K562 (cell line): ENCODE results near the gene CLCN6. TPM values are rescaled to one million over a fixed set of nuclear protein-coding genes. Genes with fewer than 3 reads are reported as not detected.

ENCODE experiments used
- CEBPB ChIP-seq: fragments of 450-650 bp; IDR thresholded peaks from 2 replicates; pipeline ENCODE4 v1.6.1; 2016; ENCODE audit warnings: missing genetic modification characterization, missing compliant biosample characterization
- HNRNPLL ChIP-seq: fragments of 200-400 bp; formaldehyde crosslinking; IDR thresholded peaks from 2 replicates; pipeline ENCODE4 v1.6.1; 2017; ENCODE audit warnings: low read length, low read depth, mild to moderate bottlenecking; ENCODE audit not compliant: poor library complexity, severe bottlenecking
- MEIS2 ChIP-seq: fragments of 450-650 bp; IDR thresholded peaks from 2 replicates; pipeline ENCODE4 v1.6.1; 2014; ENCODE audit warnings: mild to moderate bottlenecking; ENCODE audit not compliant: partially characterized antibody
- MGA ChIP-seq: fragments of 450-650 bp; IDR thresholded peaks from 2 replicates; pipeline ENCODE4 v1.6.1; 2016; ENCODE audit warnings: mild to moderate bottlenecking, moderate library complexity
- PURB ChIP-seq: sonication (generic); formaldehyde crosslinking; IDR thresholded peaks from 2 replicates; pipeline ENCODE4 v1.9.0; 2021; ENCODE audit warnings: low read depth, mild to moderate bottlenecking, missing genetic modification reagents
- SNRNP70 ChIP-seq: fragments of 200-400 bp; formaldehyde crosslinking; optimal IDR thresholded peaks from 2 replicates; pipeline ENCODE3; 2017; ENCODE audit warnings: low read depth, low read length
- TRIM24 ChIP-seq, 2 experiments: fragments of 450-650 bp; IDR thresholded peaks; 2 replicates each; pipeline ENCODE4 v1.6.1; 2016
- ZC3H4 ChIP-seq: sonication (generic); formaldehyde crosslinking; IDR thresholded peaks from 2 replicates; pipeline ENCODE4 v1.9.0; 2021; ENCODE audit warnings: missing genetic modification reagents, borderline replicate concordance
- ZNF57 ChIP-seq: fragments of 450-650 bp; formaldehyde crosslinking; IDR thresholded peaks from 2 replicates; pipeline ENCODE4 v1.4.0; 2020; ENCODE audit warnings: mild to moderate bottlenecking, moderate library complexity
- polyA plus RNA-seq, 8 experiments: library from polyadenylated mRNA; depleted of rRNA in 4 of 8; stranded (reverse) in 5 of 8; unstranded in 3 of 8; fragments of >200 nt; fragmentation: Nextera tagmentation in 2 of 8; fragmentation: Illumina TruSeq in 1 of 8; extraction: Ambion mirVana in 2 of 8; extraction: Trizol in 1 of 8; gene quantifications; 2 replicates each; pipeline versions ENCODE4 v1.2.1 to v1.2.3, GENCODE V29; 2011 to 2014; ENCODE audit warnings: inconsistent platforms in 1 of 8, missing spikeins in 1 of 8
- total RNA-seq, 7 experiments: library from RNA; depleted of rRNA in 6 of 7; stranded (reverse); fragments of >200 nt in 6 of 7; fragmentation: Illumina TruSeq in 2 of 7; extraction: Trizol in 2 of 7; gene quantifications; 2 replicates each; pipeline versions ENCODE4 v1.2.1 to v1.2.3, GENCODE V29; 2011 to 2021; ENCODE audit warnings: low replicate concordance in 1 of 7
- TF ChIP-seq, protein P1 (sequence below), 3 experiments: fragments of 200-800 bp in 1 of 3; sonication (Bioruptor generic) in 1 of 3; sonication (generic) in 1 of 3; formaldehyde crosslinking in 1 of 3; IDR thresholded peaks; 2 replicates each; pipeline versions ENCODE4 v1.6.1 to v1.8.0; 2016 to 2022; ENCODE audit warnings: mild to moderate bottlenecking in 2 of 3, missing compliant biosample characterization in 2 of 3, missing genetic modification characterization in 2 of 3, missing genetic modification reagents in 1 of 3
- TF ChIP-seq, protein P2 (sequence below): fragments of 150-350 bp; conservative IDR thresholded peaks from 2 replicates; pipeline ENCODE4 v1.6.1; 2014; ENCODE audit warnings: low read length

CLCN6 gene
- total and polyA plus RNA-seq, 9 of the 15 experiments (the other 6 are each of a cell fraction or from before 2014, with no cell fraction given), result 2.0 to 21.8 (median 13.6) TPM

GRCh38 chr1:11842154-11843041, 36.4 kb downstream of the CLCN6 start (continued):
- TF ChIP-seq MGA, result peak; percentile 93
- no peak for TF ChIP-seq ZNF57 (CRISPR knock-in tag)
- TF ChIP-seq, protein P1, sequence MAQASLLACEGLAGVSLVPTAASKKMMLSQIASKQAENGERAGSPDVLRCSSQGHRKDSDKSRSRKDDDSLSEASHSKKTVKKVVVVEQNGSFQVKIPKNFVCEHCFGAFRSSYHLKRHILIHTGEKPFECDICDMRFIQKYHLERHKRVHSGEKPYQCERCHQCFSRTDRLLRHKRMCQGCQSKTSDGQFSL (CRISPR knock-in tag; IDR thresholded peaks at IDR 0.05), result no peak
- TF ChIP-seq, protein P1 (tag; IDR thresholded peaks at IDR 0.05), result no peak; a peak in 1 of 4 replicates
- TF ChIP-seq SNRNP70, result no peak
- TF ChIP-seq MEIS2, result peak; percentile 84
- peak; percentile 85 for TF ChIP-seq CEBPB (tag)
- TF ChIP-seq, protein P2, sequence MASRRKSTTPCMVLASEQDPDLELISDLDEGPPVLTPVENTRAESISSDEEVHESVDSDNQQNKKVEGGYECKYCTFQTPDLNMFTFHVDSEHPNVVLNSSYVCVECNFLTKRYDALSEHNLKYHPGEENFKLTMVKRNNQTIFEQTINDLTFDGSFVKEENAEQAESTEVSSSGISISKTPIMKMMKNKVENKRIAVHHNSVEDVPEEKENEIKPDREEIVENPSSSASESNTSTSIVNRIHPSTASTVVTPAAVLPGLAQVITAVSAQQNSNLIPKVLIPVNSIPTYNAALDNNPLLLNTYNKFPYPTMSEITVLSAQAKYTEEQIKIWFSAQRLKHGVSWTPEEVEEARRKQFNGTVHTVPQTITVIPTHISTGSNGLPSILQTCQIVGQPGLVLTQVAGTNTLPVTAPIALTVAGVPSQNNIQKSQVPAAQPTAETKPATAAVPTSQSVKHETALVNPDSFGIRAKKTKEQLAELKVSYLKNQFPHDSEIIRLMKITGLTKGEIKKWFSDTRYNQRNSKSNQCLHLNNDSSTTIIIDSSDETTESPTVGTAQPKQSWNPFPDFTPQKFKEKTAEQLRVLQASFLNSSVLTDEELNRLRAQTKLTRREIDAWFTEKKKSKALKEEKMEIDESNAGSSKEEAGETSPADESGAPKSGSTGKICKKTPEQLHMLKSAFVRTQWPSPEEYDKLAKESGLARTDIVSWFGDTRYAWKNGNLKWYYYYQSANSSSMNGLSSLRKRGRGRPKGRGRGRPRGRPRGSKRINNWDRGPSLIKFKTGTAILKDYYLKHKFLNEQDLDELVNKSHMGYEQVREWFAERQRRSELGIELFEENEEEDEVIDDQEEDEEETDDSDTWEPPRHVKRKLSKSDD, result no peak
- no peak for TF ChIP-seq PURB (CRISPR knock-in tag)
- no peak for TF ChIP-seq ZC3H4 (CRISPR knock-in tag)
- TF ChIP-seq HNRNPLL, result peak; percentile 23
- peak; percentile 63 to 89 for TF ChIP-seq TRIM24 (IDR thresholded peaks at IDR 0.05)
